ENCODE data around the gene MEOX1. TPM values are rescaled to one million over a fixed set of nuclear protein-coding genes. Genes with fewer than 3 reads are reported as not detected.
"Not testable (repeated sequence)": the region's sequence is repeated elsewhere in the genome, so short reads cannot be mapped to it uniquely, and the experiment has no call there.

Gene MEOX1
- total RNA-seq, 1 donor from 2014 or later, result 8.5 TPM

DNA sequence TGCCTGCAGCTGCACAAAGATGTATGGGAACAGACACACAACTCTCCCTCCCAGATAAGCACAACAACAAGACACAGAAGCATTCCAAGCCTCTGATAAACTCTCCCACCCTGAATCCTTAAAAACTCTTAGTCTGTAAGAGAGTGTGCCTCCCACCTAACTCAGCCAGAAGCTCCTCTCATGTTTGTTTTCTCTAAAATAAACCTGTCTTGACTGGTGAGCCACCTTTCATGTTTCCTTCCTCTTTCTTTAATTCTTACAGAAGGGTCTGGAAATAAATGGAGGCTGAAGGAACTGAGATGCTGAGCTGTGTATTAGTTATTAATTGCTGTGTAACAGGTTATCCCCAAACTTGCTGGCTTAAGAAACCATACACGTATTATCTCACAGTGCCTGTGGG is 57.2 kb downstream of the MEOX1 start:
- intact Hi-C loops (cut with DNase I), result no loop called here
- no peak for ATAC-seq (ENCODE audit: poor library complexity)
- no peak for DNase-seq

- no peak for ATAC-seq (ENCODE audit: poor library complexity)
- intact Hi-C loops (cut with DNase I), result no loop called here
- no peak for DNase-seq
Observed at GRCh38 chr17:43603321-43603720, 58.4 kb downstream of the MEOX1 start.

DNA sequence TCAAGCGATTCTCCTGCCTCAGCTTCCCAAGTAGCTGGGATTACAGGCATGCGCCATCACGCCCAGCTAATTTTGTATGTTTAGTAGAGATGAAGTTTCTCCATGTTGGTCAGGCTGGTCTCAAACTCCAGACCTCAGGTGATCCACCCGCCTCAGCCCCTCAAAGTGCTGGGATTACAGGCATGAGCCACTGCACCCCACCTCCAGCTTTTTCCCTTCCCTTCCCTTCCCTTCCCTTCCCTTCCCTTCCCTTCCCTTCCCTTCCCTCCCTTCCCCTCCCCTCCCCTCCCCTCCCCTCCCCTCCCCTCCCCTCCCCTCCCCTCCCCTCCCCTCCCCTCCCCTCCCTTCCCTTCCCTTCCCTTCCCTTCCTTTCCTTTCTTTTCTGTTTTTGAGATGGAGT is 59.2 kb downstream of the MEOX1 start:
- not testable (repeated sequence) for ATAC-seq (ENCODE audit: poor library complexity)

DNA sequence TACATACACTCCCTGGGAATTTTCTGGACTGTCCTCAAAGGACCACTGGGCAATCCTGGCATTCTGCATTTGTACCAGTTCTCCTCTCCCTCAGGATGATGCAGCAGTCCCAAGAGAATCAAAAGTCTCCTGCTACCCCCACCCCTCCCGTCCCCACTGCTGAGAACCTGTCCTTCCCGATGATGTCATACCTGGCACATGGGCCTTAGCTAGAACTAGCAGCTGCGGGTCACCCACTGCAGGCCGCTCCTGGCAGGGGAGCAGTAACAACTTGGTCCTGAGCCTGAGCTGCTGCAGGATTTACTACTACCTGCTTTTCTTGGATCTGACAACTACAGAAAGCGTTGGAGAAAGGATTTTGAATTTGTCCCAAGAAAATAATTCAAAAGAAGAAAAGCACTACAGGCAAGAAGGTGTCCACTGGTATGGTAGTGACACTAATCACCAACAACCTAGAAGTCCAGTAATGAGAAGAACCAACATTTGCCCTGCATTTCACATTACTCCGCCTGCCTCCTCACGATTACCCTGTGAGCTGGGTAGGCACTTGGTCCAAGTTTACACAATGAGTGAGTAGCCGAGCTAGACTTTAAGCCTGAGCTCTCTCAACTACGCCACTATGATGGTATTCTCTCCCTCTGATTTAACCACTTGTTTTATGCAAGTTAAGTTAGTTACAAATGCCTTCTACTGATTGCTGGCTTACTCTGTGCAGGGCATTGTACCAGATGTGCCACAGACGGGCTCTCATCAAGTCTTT is 60.3 kb downstream of the MEOX1 start:
- DNase-seq, result peak; percentile 51

More for the DNA sequence above, 59.2 kb downstream of the MEOX1 start:
- DNase-seq; intact Hi-C loops (cut with DNase I): not testable (repeated sequence)

DNA sequence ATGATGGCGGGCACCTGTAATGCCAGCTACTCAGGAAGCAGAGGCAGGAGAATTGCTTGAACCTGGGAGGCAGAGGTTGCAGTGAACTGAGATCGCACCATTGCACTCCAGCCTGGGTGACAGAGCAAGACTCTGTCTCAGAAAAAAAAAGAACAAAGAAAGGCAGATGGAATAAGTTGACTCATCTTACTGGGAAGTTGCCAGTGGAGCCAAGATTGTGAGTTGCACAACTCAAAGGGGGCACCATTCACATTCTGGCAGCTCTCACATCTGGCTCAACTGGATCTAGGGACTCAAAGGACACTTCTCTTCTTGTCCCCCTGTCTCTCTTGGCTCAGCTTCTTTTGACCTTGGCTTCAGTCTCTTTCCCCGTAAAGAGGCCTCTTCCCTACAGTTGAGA is 61.9 kb downstream of the MEOX1 start:
- ATAC-seq (ENCODE audit: poor library complexity), result no peak
- intact Hi-C loops (cut with DNase I), result no loop called here

More for the DNA sequence above, 60.3 kb downstream of the MEOX1 start:
- intact Hi-C loops (cut with DNase I), result no loop called here
- ATAC-seq (ENCODE audit: poor library complexity), result peak; percentile 79

GRCh38 chr17:43599046-43599395 is 62.7 kb downstream of the MEOX1 start:
- no peak for ATAC-seq (ENCODE audit: poor library complexity)

More for the DNA sequence above, 61.9 kb downstream of the MEOX1 start:
- no peak for DNase-seq

GRCh38 chr17:43598357-43599045 is 63.2 kb downstream of the MEOX1 start:
- DNase-seq (no peak), ATAC-seq (ENCODE audit: poor library complexity) (no peak)
- intact Hi-C loops (cut with DNase I), result no loop called here

More at GRCh38 chr17:43599046-43599395, 62.7 kb downstream of the MEOX1 start:
- intact Hi-C loops (cut with DNase I), result no loop called here
- no peak for DNase-seq

DNA sequence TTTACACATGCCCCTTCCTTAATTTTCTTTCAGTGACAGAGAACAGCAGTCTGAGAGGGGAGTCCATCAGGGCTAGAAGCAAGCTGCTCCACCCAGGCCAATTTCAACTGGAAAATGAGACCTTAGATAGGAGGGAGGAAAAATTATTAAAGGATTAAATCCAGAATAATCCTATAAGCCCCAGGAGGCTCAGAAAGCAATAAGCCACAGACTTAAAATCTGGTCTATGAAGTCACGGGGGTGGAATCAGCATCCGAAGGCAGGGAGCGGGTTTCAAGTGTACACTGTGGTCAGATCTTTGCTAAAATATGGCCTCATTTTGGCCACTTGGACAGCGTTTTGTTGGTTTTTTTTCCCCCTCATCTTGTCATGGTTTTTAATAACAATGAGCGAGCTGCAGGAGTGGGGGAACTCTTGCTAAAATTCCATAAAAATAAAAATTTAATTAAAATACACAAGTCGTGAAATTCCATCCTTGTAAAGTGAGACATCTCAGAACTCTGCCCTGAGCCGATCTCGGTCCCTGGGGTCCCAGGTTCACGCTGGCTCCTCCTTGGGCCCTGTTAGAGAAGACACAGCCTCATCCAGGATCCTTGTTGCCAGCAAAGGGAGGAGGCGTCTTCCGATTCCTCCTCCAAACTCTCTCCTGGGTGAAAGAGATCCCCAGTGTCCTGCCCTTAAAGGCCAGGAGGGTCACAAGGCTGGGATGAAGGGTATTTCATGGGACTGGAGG is 63.9 kb downstream of the MEOX1 start:
- intact Hi-C loops (cut with DNase I), result no loop called here
- DNase-seq, result no peak
- ATAC-seq (ENCODE audit: poor library complexity), result no peak

- ATAC-seq (ENCODE audit: poor library complexity), result no peak
- intact Hi-C loops (cut with DNase I), result no loop called here
- DNase-seq, result no peak
Observed at GRCh38 chr17:43595466-43595865, 66.3 kb downstream of the MEOX1 start.

DNA sequence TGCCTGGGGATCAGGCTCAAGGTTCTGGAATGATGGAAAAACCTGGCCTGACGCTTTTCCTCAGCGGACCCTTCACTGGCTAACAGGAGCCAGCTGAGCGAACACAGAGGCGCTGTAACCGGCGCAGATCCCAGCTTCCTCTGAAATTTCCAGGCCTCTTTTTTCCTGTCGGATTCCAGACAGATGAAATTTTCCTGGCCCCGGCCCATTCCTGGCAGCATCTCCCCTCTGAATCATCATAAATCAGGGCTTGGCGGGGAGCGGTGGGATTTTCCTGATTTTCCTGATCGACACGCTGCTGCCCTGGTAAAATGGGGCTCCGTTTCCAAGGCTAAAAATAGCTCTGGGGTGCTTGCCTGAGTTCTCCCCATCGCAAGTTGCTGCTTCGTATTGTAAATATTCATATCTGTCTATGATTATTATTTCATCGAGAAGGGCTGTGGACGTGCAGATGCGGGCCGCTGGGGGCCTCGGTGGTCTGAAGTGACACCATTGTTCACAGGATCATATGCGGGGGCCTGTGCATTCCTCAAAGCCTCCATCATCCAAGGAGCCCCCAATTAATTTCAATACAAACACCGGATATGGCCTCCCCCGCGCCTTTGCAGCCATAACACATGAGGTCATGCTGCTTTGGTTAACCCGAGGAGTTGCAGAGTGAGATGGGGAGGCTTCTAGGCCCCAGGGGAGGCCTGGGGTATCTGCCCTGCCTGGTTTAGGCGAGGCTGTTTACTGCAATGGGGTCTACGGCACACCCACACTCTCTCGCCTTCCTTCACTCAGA is 69.8 kb downstream of the MEOX1 start:
- DNase-seq (peak; percentile 86), ATAC-seq (ENCODE audit: poor library complexity) (peak; percentile 88)
- intact Hi-C loops (cut with DNase I), result no loop called here

GRCh38 chr17:43591001-43591400 is 70.7 kb downstream of the MEOX1 start:
- intact Hi-C loops (cut with DNase I), result no loop called here
- no peak for DNase-seq
- no peak for ATAC-seq (ENCODE audit: poor library complexity)

Other genes with a start within 250 kb of the MEOX1 start
- gene DHX8, start 177.9 kb downstream of the MEOX1 start, total RNA-seq, result 26.1 TPM
- gene ETV4, start 115.6 kb downstream of the MEOX1 start, total RNA-seq, result 0.24 TPM
- not detected for gene SOST, start 96.9 kb upstream of the MEOX1 start, total RNA-seq
- gene DUSP3, start 117.1 kb upstream of the MEOX1 start, total RNA-seq, result 224 TPM
- not detected for gene CFAP97D1, start 118.5 kb upstream of the MEOX1 start, total RNA-seq
- gene MPP3, start 171.2 kb upstream of the MEOX1 start, total RNA-seq, result 48.5 TPM
- 17.5 TPM for gene CD300LG, start 185.3 kb upstream of the MEOX1 start, total RNA-seq
- 17.1 TPM for gene MPP2, start 245.6 kb upstream of the MEOX1 start, total RNA-seq

All from Right ventricle myocardium superior (tissue), 1 donor.